SK-N-SH treated with all-trans-retinoic acid at 6 μM for 48 hours (cell line): ENCODE data around the gene HOXB7.

ENCODE experiments used
- ATAC-seq: fragments of 200-7000 bp; cut with Tn5 transposase; 3 replicates; pipeline ENCODE4 v1.9.1; 2020; ENCODE audit warnings: mild to moderate bottlenecking, moderate library complexity
- ARNTL ChIP-seq: fragments of 450-650 bp; formaldehyde crosslinking; IDR thresholded peaks from 2 replicates; pipeline ENCODE4 v1.5.0; 2020; ENCODE audit warnings: low read depth, mild to moderate bottlenecking, moderate library complexity, borderline replicate concordance
- ISL1 ChIP-seq: fragments of 250-450 bp; sonication (Bioruptor Pico); IDR thresholded peaks from 2 replicates; pipeline ENCODE4 v2.1.2; 2022; ENCODE audit warnings: mild to moderate bottlenecking, moderate library complexity
- OSR1 ChIP-seq: fragments of 250-450 bp; sonication (Bioruptor Pico); IDR thresholded peaks from 2 replicates; pipeline ENCODE4 v1.8.0; 2022; ENCODE audit warnings: moderate library complexity, mild to moderate bottlenecking, inconsistent platforms
- POU6F1 ChIP-seq: fragments of 250-450 bp; sonication (Bioruptor Pico); IDR thresholded peaks from 2 replicates; pipeline ENCODE4 v1.8.0; 2021; ENCODE audit warnings: low read depth, mild to moderate bottlenecking, moderate library complexity, borderline replicate concordance
- RARB ChIP-seq: fragments of 250-450 bp; sonication (Bioruptor Pico); IDR thresholded peaks from 2 replicates; pipeline ENCODE4 v1.8.0; 2021; ENCODE audit warnings: mild to moderate bottlenecking, moderate library complexity
- SNAI2 ChIP-seq: fragments of 250-450 bp; sonication (Bioruptor Pico); IDR thresholded peaks from 2 replicates; pipeline ENCODE4 v1.5.0; 2020; ENCODE audit warnings: mild to moderate bottlenecking, moderate library complexity
- TOX ChIP-seq: fragments of 250-450 bp; sonication (Bioruptor Pico); IDR thresholded peaks from 2 replicates; pipeline ENCODE4 v1.8.0; 2021; ENCODE audit warnings: mild to moderate bottlenecking, moderate library complexity, borderline replicate concordance
- ZC3H10 ChIP-seq: fragments of 250-450 bp; sonication (Bioruptor Pico); IDR thresholded peaks from 2 replicates; pipeline ENCODE4 v1.5.1; 2021; ENCODE audit warnings: mild to moderate bottlenecking, moderate library complexity
- ZFP3 ChIP-seq: fragments of 250-450 bp; sonication (Bioruptor Pico); IDR thresholded peaks from 2 replicates; pipeline ENCODE4 v1.5.0; 2020; ENCODE audit warnings: mild to moderate bottlenecking, moderate library complexity
- ZNF565 ChIP-seq: fragments of 450-650 bp; formaldehyde crosslinking; conservative IDR thresholded peaks from 2 replicates; pipeline ENCODE4 v1.5.0; 2020; ENCODE audit warnings: low read depth, mild to moderate bottlenecking, moderate library complexity
- ZNF70 ChIP-seq: fragments of 450-650 bp; formaldehyde crosslinking; IDR thresholded peaks from 2 replicates; pipeline ENCODE4 v1.5.0; 2020; ENCODE audit warnings: mild to moderate bottlenecking, moderate library complexity
- TF ChIP-seq, protein P1 (sequence below): fragments of 250-450 bp; sonication (Bioruptor Pico); IDR thresholded peaks from 2 replicates; pipeline ENCODE4 v1.8.0; 2020; ENCODE audit warnings: mild to moderate bottlenecking, moderate library complexity, borderline replicate concordance
- TF ChIP-seq, protein P2 (sequence below): fragments of 250-450 bp; sonication (Bioruptor Pico); IDR thresholded peaks from 2 replicates; pipeline ENCODE4 v1.5.0; 2020; ENCODE audit warnings: mild to moderate bottlenecking, moderate library complexity
- TF ChIP-seq, protein P3 (sequence below): fragments of 250-450 bp; sonication (Bioruptor Pico); IDR thresholded peaks from 2 replicates; pipeline ENCODE4 v1.5.1; 2020; ENCODE audit warnings: low read depth, mild to moderate bottlenecking, moderate library complexity

HOXB7 gene

GRCh38 chr17:48605409-48605919 is 5.4 kb downstream of the HOXB7 start:
- no peak for TF ChIP-seq SNAI2 (CRISPR knock-in tag)
- ATAC-seq = no peak

DNA sequence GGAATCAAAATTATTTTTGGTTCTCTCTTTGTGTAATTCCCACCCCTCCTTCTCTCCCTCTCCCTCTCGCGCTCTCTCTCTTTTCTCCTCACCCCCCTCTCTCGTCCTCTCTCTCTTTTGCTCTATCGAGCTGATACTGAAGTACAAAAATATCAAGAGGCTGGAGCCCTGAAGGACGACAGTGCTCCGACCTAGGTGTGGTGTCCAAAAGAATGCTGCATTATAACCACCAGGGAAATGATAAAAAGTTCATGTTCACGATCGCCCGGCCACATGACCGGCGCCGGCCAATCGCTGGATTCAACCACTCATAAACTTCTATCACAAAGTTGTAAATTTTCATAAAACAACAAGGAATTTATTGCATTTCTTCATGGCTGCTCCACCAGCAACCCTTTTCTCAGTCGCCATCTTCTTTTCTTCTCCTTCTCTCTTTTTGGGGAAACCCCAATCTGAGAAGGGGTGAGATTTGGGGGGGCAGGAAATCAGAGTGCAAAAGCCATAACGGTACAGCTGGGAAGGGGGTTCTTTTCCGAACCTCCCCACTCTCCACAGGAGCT is 6.0 kb downstream of the HOXB7 start, which contains the start of gene HOXB6:
TSS of gene HOXB6 (minus strand) at position 217 of the 560 bp plus-strand sequence. CDS start 6,836 bp downstream, outside the sequence.
- no peak for TF ChIP-seq TOX (CRISPR knock-in tag)
- no peak for TF ChIP-seq ZC3H10 (CRISPR knock-in tag)
- TF ChIP-seq POU6F1 = no peak
- TF ChIP-seq OSR1 = no peak
- TF ChIP-seq ZNF70 = no peak
- no peak for TF ChIP-seq RARB (CRISPR knock-in tag)
- no peak for TF ChIP-seq SNAI2 (CRISPR knock-in tag)
- no peak for TF ChIP-seq ISL1 (CRISPR knock-in tag)
- TF ChIP-seq, protein P1, sequence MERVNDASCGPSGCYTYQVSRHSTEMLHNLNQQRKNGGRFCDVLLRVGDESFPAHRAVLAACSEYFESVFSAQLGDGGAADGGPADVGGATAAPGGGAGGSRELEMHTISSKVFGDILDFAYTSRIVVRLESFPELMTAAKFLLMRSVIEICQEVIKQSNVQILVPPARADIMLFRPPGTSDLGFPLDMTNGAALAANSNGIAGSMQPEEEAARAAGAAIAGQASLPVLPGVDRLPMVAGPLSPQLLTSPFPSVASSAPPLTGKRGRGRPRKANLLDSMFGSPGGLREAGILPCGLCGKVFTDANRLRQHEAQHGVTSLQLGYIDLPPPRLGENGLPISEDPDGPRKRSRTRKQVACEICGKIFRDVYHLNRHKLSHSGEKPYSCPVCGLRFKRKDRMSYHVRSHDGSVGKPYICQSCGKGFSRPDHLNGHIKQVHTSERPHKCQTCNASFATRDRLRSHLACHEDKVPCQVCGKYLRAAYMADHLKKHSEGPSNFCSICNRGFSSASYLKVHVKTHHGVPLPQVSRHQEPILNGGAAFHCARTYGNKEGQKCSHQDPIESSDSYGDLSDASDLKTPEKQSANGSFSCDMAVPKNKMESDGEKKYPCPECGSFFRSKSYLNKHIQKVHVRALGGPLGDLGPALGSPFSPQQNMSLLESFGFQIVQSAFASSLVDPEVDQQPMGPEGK (CRISPR knock-in tag) = no peak
- TF ChIP-seq, protein P2, sequence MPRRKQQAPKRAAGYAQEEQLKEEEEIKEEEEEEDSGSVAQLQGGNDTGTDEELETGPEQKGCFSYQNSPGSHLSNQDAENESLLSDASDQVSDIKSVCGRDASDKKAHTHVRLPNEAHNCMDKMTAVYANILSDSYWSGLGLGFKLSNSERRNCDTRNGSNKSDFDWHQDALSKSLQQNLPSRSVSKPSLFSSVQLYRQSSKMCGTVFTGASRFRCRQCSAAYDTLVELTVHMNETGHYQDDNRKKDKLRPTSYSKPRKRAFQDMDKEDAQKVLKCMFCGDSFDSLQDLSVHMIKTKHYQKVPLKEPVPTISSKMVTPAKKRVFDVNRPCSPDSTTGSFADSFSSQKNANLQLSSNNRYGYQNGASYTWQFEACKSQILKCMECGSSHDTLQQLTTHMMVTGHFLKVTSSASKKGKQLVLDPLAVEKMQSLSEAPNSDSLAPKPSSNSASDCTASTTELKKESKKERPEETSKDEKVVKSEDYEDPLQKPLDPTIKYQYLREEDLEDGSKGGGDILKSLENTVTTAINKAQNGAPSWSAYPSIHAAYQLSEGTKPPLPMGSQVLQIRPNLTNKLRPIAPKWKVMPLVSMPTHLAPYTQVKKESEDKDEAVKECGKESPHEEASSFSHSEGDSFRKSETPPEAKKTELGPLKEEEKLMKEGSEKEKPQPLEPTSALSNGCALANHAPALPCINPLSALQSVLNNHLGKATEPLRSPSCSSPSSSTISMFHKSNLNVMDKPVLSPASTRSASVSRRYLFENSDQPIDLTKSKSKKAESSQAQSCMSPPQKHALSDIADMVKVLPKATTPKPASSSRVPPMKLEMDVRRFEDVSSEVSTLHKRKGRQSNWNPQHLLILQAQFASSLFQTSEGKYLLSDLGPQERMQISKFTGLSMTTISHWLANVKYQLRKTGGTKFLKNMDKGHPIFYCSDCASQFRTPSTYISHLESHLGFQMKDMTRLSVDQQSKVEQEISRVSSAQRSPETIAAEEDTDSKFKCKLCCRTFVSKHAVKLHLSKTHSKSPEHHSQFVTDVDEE = no peak
- no peak for ATAC-seq

- no peak for ATAC-seq
- TF ChIP-seq, protein P3, sequence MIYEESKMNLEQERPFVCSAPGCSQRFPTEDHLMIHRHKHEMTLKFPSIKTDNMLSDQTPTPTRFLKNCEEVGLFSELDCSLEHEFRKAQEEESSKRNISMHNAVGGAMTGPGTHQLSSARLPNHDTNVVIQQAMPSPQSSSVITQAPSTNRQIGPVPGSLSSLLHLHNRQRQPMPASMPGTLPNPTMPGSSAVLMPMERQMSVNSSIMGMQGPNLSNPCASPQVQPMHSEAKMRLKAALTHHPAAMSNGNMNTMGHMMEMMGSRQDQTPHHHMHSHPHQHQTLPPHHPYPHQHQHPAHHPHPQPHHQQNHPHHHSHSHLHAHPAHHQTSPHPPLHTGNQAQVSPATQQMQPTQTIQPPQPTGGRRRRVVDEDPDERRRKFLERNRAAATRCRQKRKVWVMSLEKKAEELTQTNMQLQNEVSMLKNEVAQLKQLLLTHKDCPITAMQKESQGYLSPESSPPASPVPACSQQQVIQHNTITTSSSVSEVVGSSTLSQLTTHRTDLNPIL = no peak
- TF ChIP-seq ZC3H10 (CRISPR knock-in tag) (no peak), ZNF565 (CRISPR knock-in tag) (no peak), TOX (CRISPR knock-in tag) (no peak), ZFP3 (CRISPR knock-in tag) (no peak), ARNTL (no peak)
- TF ChIP-seq, protein P2 = no peak
- TF ChIP-seq, all 23 proteins: peak for 0
Observed at GRCh38 chr17:48603959-48604769, 6.7 kb downstream of the HOXB7 start.
